ENCODE measurements around the gene CD68.

GRCh38 chr17:7614425-7615264 is 35.2 kb downstream of the CD68 start, which contains the start of gene FXR2:
- peak in 3 of 4 experiments; percentile 63 to 95 (median 86) for TF ChIP-seq CTCF (IDR thresholded peaks at IDR 0.05)
- peak; percentile 76 for TF ChIP-seq POLR2A (IDR thresholded peaks at IDR 0.05)

Measured in prostate gland (tissue), 2 donors.